NCI-H1092 treated with DMSO at 0.1 percent for 48 hours (cell line): ENCODE measurements around the gene SIPA1.

Experiments used
- DNase-seq: peaks from one replicate; lab custom pipeline; 2025; lab: John Stamatoyannopoulos, UW

Gene SIPA1

DNA sequence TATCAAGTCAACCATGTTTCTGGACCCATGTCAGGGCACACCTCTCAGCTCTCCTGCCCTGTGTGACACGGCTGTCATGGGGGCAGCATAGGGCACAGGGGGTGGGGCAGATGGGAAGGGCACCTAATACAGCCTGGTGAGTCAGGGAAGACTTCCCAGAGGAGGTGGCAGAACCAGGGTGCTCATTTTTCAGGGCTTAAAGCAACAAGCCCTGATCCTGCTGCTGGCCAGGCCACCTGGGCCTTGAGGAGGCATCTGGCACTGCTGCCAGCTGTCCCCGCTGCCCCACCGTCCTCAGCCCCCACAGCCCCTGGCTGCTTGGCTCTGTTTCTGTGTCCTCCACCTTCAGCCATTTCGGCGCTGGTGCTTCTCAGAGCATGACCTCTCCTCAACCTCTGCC, 28.2 kb upstream of the SIPA1 start:
- DNase-seq: no peak

DNA sequence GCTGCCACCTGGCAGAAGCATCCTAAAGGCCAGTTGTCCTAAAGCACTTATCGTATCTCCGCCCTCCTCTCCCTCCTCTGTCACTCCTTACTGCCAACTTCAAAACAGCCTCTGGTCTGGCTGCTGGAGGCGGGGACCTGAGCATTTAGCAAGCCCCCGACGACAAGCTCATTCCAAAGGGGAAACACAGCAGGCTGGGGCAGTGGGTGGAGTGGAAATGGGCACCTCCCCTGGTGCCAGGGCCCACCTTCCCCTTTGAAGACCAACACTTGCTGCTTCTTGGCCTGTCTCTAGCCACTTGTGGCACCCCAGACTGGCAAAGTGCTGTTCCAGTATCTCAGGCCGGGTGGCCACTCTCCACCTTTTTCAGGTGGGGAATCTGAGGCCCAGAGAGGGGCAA, 27.5 kb upstream of the SIPA1 start:
- DNase-seq: no peak

DNA sequence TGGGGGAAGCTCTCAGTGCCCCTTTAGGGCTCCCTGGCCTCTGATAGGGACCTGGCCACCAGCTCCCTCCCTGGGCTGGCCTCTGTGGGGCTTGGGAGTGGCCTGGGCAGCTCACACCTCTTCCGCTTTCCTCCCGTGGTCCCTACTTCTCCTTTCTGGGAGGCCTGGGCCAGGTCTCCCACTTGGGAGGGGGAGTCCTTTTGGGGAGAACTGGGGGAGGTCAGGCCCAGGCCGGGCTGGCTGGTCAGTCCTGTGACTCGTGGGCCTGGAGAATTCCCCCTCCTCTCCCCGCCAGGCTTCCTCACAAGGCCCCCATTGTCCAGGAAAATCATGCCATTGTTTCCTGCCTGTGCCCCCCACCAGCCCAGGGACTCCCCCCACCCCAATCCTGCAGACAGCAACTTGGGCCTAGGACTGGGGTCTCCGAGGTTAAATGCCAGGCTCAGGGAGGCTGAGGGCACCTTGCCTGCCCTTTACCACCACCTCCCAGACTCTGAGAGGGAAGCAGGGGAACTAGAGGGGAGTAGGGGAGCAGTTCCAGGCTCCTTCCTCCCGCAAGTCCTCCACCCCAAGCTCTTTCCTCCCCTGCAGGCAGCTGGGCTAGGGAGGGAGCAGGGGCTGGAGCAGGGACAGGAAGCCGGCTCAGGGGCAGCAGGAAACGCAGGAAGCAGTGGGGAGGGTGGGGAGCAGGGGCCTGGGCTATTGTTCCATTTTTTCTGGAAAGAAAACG, 26.7 kb upstream of the SIPA1 start:
- no peak for DNase-seq

- DNase-seq: no peak
Measured at GRCh38 chr11:65611758-65612603, 25.9 kb upstream of the SIPA1 start.

DNA sequence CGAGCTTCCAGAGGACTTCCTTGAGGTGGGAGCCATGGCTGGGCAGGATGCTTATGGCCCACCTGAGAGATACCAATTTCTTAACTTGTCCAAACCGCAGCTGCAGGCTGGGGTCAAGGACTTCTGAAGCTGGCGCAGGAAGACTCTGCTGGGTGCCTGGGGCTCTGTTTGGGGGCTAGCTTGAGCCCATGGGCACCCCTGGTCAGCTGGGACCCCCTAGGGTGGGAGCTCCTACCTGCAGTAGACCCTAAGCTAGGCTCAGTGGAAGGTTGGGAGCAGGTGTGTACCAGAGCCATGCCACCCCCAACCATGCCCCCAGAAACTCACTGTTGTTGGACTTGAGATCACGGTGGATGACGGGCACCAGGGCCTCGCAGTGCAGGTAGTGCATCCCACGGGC, 25.2 kb upstream of the SIPA1 start:
- DNase-seq: no peak

- no peak for DNase-seq
Measured at GRCh38 chr11:65613091-65613928, 24.6 kb upstream of the SIPA1 start.

GRCh38 chr11:65615229-65615949, 22.5 kb upstream of the SIPA1 start, which contains the start of gene PCNX3:
TSS of gene PCNX3 (plus strand) at chr11:65615776. CDS start at chr11:65616312, 536 bp downstream.
- DNase-seq: peak; percentile 100

DNA sequence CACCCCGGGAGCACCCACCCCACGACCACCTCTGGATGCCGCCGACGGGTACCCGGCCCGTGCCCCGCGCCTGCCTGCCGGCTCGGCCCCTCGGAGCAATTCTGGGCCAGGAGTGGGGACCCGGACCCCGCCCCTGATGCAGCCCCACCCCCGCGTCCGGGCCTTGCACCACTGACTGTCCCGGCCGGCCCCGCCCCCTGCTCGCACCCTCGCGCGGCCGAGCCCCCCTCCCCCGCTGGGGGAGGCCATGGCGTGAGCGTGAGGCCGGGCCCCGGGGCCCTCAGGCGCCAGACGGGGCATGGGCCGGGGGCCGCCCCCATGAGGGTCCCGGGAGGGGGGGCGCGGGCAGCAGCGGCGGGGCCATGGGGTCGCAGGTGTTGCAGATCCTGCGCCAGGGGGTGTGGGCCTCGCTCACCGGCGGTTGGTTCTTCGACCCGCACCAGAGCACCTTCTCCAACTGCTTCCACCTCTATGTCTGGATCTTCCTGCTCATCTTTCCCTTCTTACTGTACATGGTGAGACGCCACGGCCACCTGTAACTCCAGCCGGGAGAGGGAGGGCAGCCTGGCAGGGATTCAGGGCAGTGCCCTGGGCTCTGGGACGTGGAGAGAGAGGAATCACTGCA, 21.8 kb upstream of the SIPA1 start:
- DNase-seq: peak; percentile 34

- DNase-seq: no peak
Measured at GRCh38 chr11:65616575-65617001, 21.3 kb upstream of the SIPA1 start.

- no peak for DNase-seq
Measured at GRCh38 chr11:65617136-65617850, 20.6 kb upstream of the SIPA1 start.

DNA sequence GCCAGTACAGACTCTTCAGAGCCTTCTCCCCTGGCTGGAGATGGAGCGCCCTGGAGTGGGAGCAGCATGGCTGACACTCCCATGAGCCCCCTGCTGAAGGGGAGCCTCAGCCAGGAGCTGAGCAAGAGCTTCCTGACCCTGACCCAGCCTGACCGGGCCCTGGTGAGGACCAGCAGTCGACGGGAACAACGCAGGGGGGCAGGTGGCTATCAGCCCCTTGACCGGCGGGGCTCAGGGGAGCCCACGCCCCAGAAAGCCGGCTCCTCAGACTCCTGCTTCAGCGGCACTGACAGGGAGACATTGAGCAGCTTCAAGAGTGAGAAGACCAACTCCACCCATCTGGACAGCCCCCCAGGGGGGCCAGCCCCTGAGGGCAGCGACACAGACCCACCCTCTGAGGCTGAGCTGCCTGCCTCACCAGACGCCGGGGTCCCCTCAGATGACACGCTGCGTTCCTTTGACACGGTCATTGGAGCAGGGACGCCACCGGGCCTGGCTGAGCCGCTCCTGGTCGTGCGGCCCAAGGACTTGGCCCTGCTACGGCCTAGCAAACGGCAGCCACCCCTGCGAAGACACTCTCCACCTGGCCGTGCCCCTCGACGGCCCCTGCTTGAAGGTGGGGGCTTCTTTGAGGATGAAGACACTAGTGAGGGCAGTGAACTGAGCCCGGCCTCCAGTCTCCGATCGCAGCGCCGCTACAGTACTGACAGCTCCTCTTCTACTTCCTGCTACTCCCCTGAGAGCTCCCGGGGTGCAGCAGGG, 19.7 kb upstream of the SIPA1 start:
- no peak for DNase-seq

- no peak for DNase-seq
Measured at GRCh38 chr11:65618763-65619162, 19.1 kb upstream of the SIPA1 start.

DNA sequence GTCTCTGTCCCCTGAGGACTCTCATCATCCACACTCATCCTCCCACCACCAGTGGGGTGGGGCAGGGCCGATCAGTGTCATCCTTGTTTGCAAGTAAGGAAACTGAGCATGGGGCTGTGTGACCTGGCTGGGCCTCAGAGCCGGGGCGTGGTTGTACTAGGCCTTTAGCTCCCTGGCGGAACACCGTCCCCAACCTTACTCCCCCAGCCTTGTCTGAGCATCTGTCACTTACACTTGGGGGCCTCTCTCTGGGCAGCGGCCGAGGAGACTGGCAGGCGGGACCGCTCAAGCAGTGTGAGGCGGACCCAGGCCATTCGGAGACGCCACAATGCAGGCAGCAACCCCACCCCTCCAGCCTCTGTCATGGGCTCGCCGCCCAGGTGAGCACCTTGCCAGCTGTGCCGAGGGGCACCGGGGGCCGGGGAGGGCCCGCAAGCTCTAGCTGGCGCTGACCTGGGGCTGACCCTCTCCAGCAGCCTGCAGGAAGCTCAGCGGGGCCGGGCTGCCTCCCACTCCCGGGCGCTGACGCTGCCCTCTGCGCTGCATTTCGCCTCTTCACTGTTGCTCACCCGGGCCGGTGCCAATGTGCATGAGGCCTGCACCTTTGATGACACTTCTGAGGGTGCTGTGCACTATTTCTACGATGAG, 18.5 kb upstream of the SIPA1 start:
- DNase-seq: no peak

DNA sequence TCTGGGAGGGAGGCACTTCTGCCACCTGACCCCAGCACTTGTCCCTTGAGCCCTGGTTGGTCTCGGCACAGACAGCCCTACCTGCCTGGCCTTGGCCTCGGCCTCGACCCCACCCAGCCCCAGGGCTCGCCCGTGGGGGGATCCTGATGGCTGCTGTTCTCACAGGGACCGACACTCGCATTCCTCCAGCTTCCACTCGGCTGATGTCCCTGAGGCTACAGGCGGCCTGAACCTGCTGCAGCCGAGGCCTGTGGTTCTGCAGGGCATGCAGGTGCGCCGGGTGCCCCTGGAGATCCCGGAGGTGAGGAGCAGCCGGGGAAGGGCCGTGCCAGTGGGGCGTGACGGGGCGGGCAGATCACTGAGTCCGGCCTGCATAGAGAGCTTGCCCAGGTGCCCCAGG, 17.2 kb upstream of the SIPA1 start:
- no peak for DNase-seq

- DNase-seq: no peak
Measured at GRCh38 chr11:65621460-65621859, 16.4 kb upstream of the SIPA1 start.

GRCh38 chr11:65622011-65622410, 15.9 kb upstream of the SIPA1 start:
- DNase-seq: no peak

DNA sequence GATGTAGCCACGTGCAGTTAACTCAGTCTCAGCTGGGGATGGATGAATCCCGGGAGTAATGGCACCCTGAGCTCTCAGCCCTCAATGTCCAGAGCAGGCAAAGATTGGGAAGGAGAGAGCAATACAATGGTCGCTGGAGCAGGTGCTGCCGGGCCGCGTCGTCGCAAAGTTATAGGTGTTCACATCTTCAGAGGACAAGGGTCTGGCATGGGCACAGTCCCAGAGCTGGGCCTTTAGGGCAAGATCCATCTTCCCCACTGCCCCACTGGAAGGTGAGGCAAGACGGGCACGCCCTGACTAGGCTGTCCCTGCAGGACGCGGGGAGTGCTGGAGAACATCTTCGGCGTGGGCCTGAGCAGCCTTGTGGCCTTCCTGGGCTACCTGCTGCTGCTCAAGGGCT, 14.7 kb upstream of the SIPA1 start:
- DNase-seq: no peak

GRCh38 chr11:65623852-65624616, 13.9 kb upstream of the SIPA1 start:
- no peak for DNase-seq
